HepG2 (cell line): Measurements from ENCODE around the gene PASK. TPM values are rescaled to one million over a fixed set of nuclear protein-coding genes. Genes with fewer than 3 reads are reported as not detected.

Experiments
- ATAC-seq: fragments of 200-7000 bp; cut with Tn5 transposase; 3 replicates; pipeline ENCODE4 v1.9.1; 2020; ENCODE audit warnings: mild to moderate bottlenecking, moderate library complexity
- BruUV-seq: library from RNA; stranded (reverse); fragments of 400-500 nt; replicated peaks from 2 replicates; lab custom pipeline; 2021; lab: Mats Ljungman, UMichigan
- CTCF ChIA-PET: fragments of 300-600 bp; formaldehyde crosslinking; extraction: SDS; loops from one replicate; lab custom pipeline; 2021; ENCODE audit warnings: low total read pairs, inconsistent platforms, low intra/inter-chr PET ratio; lab: Yijun Ruan, JAX
- POLR2A ChIA-PET: fragments of 350-600 bp; sonication (Branson Sonifier 250); formaldehyde crosslinking; loops from one replicate; lab custom pipeline; 2020; ENCODE audit warnings: antibody characterized with exemption, inconsistent platforms; lab: Yijun Ruan, JAX
- DNase-seq: peaks from one replicate; pipeline ENCODE4 v3.0.0-alpha.2; 2015; ENCODE audit warnings: low spot score
- FAIRE-seq: peaks from 3 replicates; lab custom pipeline; 2011; peaks lifted over from hg19 to GRCh38; lab: Jason Lieb, UNC
- H2AFZ ChIP-seq: one replicate; pipeline ENCODE4 v1.6.1; 2011; ENCODE audit warnings: low read length, inconsistent platforms
- H3K27ac ChIP-seq: fragments of 300-600 bp; 3 replicates; pipeline ENCODE4 v1.8.0; 2011; ENCODE audit warnings: mixed run types, mild to moderate bottlenecking, mixed read lengths, low read length, inconsistent platforms; ENCODE audit not compliant: insufficient read depth; ENCODE audit errors: extremely low read length
- H3K27me3 ChIP-seq, 2 experiments: fragments of 200-600 bp in 1 of 2; 2 replicates in 1 of 2; 3 replicates in 1 of 2; pipeline versions ENCODE4 v1.6.0 to v1.8.0; 2011; ENCODE audit warnings: low read length in 2 of 2, mild to moderate bottlenecking in 2 of 2, moderate library complexity in 2 of 2, inconsistent platforms in 1 of 2; ENCODE audit not compliant: insufficient read depth in 2 of 2, control insufficient read depth in 1 of 2
- H3K36me3 ChIP-seq, 2 experiments: fragments of 200-600 bp in 1 of 2; replicated peaks in 1 of 2; 2 replicates in 1 of 2; 3 replicates in 1 of 2; pipeline versions ENCODE4 v1.5.1 to v1.8.0; 2011; ENCODE audit warnings: low read length in 2 of 2, inconsistent platforms in 1 of 2; ENCODE audit not compliant: insufficient read depth in 2 of 2, control insufficient read depth in 1 of 2
- H3K4me1 ChIP-seq: 2 replicates; pipeline ENCODE4 v1.5.1; 2012; ENCODE audit warnings: low read length, inconsistent platforms; ENCODE audit not compliant: insufficient read depth
- H3K4me2 ChIP-seq: 2 replicates; pipeline ENCODE4 v1.6.0; 2011; ENCODE audit warnings: low read depth, low read length, inconsistent platforms
- H3K4me3 ChIP-seq, 3 experiments: fragments of 200-600 bp in 1 of 3; sonication (generic), shearing (Covaris generic) in 1 of 3; replicated peaks in 1 of 3; 2 replicates each; pipeline ENCODE4 v1.5.1; 2011 to 2016; ENCODE audit warnings: low read length in 3 of 3, inconsistent platforms in 2 of 3, low read depth in 2 of 3, mild to moderate bottlenecking in 2 of 3, control low read depth in 1 of 3, mixed read lengths in 1 of 3; ENCODE audit not compliant: insufficient read depth in 1 of 3
- H3K79me2 ChIP-seq: one replicate; pipeline ENCODE4 v1.6.1; 2011; ENCODE audit warnings: low read length, inconsistent platforms; ENCODE audit not compliant: insufficient read depth
- H3K9ac ChIP-seq: 2 replicates; pipeline ENCODE4 v1.6.0; 2011; ENCODE audit warnings: mild to moderate bottlenecking, low read depth, low read length, inconsistent platforms; ENCODE audit not compliant: insufficient read depth
- H3K9me3 ChIP-seq: 2 replicates; pipeline ENCODE4 v1.5.1; 2012; ENCODE audit warnings: mild to moderate bottlenecking, low read length
- H4K20me1 ChIP-seq: 2 replicates; pipeline ENCODE4 v1.6.0; 2011; ENCODE audit warnings: inconsistent platforms, mild to moderate bottlenecking, low read length, moderate library complexity; ENCODE audit not compliant: insufficient read depth
- ARID5B ChIP-seq: IDR thresholded peaks from 2 replicates; pipeline ENCODE4 v1.4.0; 2020; ENCODE audit warnings: mild to moderate bottlenecking, missing genetic modification reagents
- CAMTA2 ChIP-seq: sonication (generic); formaldehyde crosslinking; IDR thresholded peaks from 2 replicates; pipeline ENCODE4 v1.4.0; 2020; ENCODE audit warnings: mild to moderate bottlenecking, missing genetic modification reagents, borderline replicate concordance
- CHCHD3 ChIP-seq: sonication (generic); formaldehyde crosslinking; IDR thresholded peaks from 2 replicates; pipeline ENCODE4 v1.8.0; 2022; ENCODE audit warnings: mild to moderate bottlenecking, missing genetic modification reagents, moderate library complexity
- KLF16 ChIP-seq, 2 experiments: sonication (generic) in 1 of 2; formaldehyde crosslinking in 1 of 2; IDR thresholded peaks; 2 replicates each; pipeline versions ENCODE4 v1.6.1 to v1.8.0; 2016 to 2023; ENCODE audit warnings: missing genetic modification reagents in 2 of 2, missing compliant biosample characterization in 1 of 2
- PCBP1 ChIP-seq: fragments of 200-400 bp; formaldehyde crosslinking; IDR thresholded peaks from 2 replicates; pipeline ENCODE4 v1.6.1; 2017; ENCODE audit warnings: mild to moderate bottlenecking, low read depth, low read length, borderline replicate concordance
- RBM39 ChIP-seq: fragments of 200-400 bp; formaldehyde crosslinking; IDR thresholded peaks from one replicate; pipeline ENCODE4 v1.6.1; 2018; ENCODE audit warnings: antibody characterized with exemption, mild to moderate bottlenecking, low read depth, low read length; ENCODE audit not compliant: poor library complexity, severe bottlenecking
- RFX1 ChIP-seq: fragments of 450-650 bp; IDR thresholded peaks from 2 replicates; pipeline ENCODE4 v1.6.1; 2017
- SIX4 ChIP-seq: sonication (generic); formaldehyde crosslinking; IDR thresholded peaks from 2 replicates; pipeline ENCODE4 v1.4.0; 2020; ENCODE audit warnings: missing genetic modification reagents
- SP140L ChIP-seq: sonication (generic); formaldehyde crosslinking; IDR thresholded peaks from 2 replicates; pipeline ENCODE4 v1.4.0; 2020; ENCODE audit warnings: missing genetic modification reagents, borderline replicate concordance
- ZNF567 ChIP-seq: sonication (generic); formaldehyde crosslinking; IDR thresholded peaks from 2 replicates; pipeline ENCODE4 v1.8.1; 2023; ENCODE audit warnings: mild to moderate bottlenecking, missing genetic modification reagents, borderline replicate concordance
- ZNF644 ChIP-seq: IDR thresholded peaks from 2 replicates; pipeline ENCODE4 v1.6.1; 2016; ENCODE audit warnings: low read depth
- WGBS: methylation state at CpG from one replicate; pipeline ENCODE4 v1.1.6; 2017; ENCODE audit warnings: low lambda C conversion rate; 5-methylcytosine and 5-hydroxymethylcytosine counted together
- in situ Hi-C: cut with HindIII; loops from 2 replicates; pipeline ENCODE4 v1.10.0; 2017; ENCODE audit warnings: low pct_unique_long_range_greater_than_20kb; ENCODE audit not compliant: extremely low pct_ligation_motif_present
- intact Hi-C: fragments of 100-400 bp; cut with micrococcal nuclease; formaldehyde crosslinking; loops from one replicate; pipeline ENCODE4 v1.10.0; 2022; ENCODE audit not compliant: unreplicated experiment
- polyA plus RNA-seq, 8 experiments: library from polyadenylated mRNA; depleted of rRNA in 3 of 8; stranded (reverse) in 7 of 8; unstranded in 1 of 8; fragments of >200 nt; fragmentation: Illumina TruSeq in 4 of 8; extraction: Trizol in 4 of 8; gene quantifications; 2 replicates each; pipeline versions ENCODE4 v1.2.1 to v1.2.3, GENCODE V29; 2011 to 2016; ENCODE audit warnings: low read depth in 4 of 8, missing spikeins in 1 of 8, mixed read lengths in 1 of 8; ENCODE audit not compliant: insufficient read depth in 1 of 8
- total RNA-seq, 5 experiments: library from RNA; depleted of rRNA; stranded (reverse); fragments of >200 nt; fragmentation: Illumina TruSeq; extraction: Trizol; gene quantifications; 2 replicates each; pipeline ENCODE4 v1.2.3, GENCODE V29; 2016; ENCODE audit warnings: low read depth in 1 of 5
- TF ChIP-seq, protein P1 (sequence below): sonication (generic); formaldehyde crosslinking; IDR thresholded peaks from 2 replicates; pipeline ENCODE4 v1.5.1; 2020; ENCODE audit warnings: mild to moderate bottlenecking, missing genetic modification reagents, moderate library complexity
- TF ChIP-seq, protein P2 (sequence below): sonication (generic); formaldehyde crosslinking; conservative IDR thresholded peaks from 2 replicates; pipeline ENCODE4 v1.4.0; 2020; ENCODE audit warnings: missing genetic modification reagents

PASK gene
- total and polyA plus RNA-seq, 2 of the 13 experiments (the other 11 are each of a cell fraction or from before 2014, with no cell fraction given): 6.9 to 17.0 TPM

DNA sequence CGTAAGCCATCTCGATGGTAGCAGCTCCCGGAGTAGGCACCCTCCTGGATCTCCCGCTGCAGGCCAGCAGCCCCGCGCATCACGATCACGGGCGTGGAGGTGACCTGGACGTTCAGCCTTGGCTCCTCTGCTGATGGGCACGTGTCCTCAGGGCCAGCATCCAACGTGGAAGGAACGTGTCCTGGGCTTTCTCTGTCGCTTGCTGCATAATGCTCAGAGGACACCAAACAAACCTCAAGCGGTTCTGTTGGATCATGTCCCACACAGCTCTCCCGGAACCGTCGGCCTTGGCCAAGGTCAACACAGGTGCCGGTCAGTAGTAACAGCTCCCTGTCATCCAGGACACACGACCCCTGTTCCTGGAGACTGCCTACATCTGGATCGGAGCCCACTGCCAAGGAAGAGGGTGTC lies 23.1 kb downstream of the PASK start:
- H3K4me3 ChIP-seq: no peak overlapping the region
- no peak for FAIRE-seq
- POLR2A ChIA-PET: no interaction called here
- no peak overlapping the region for H3K27ac ChIP-seq
- intact Hi-C loops: no loop called here
- H3K9ac ChIP-seq: no peak overlapping the region
- BruUV-seq: no TSS peak
- no peaks in the 10 kb centered on the region for H3K9me3 ChIP-seq
- H3K79me2 ChIP-seq: no peaks in the 10 kb centered on the region
- DNase-seq: no peak
- no peak for TF ChIP-seq PCBP1
- H3K4me2 ChIP-seq: no peak overlapping the region
- H3K4me1 ChIP-seq: no peaks in the 10 kb centered on the region
- whole genome bisulfite sequencing: 94% methylated on average over 18 of the region's 21 CpGs
- no peaks in the 10 kb centered on the region for H3K27me3 ChIP-seq
- no peak for ATAC-seq
- CTCF ChIA-PET: no interaction called here
- in situ Hi-C loops: no loop called here
- H2AFZ ChIP-seq: no peak overlapping the region
- peaks cover 15 to 26% of the 10 kb centered on the region in 2 experiments; a peak in 4 of 5 replicates for H3K36me3 ChIP-seq
- no peaks in the 10 kb centered on the region for H4K20me1 ChIP-seq

DNA sequence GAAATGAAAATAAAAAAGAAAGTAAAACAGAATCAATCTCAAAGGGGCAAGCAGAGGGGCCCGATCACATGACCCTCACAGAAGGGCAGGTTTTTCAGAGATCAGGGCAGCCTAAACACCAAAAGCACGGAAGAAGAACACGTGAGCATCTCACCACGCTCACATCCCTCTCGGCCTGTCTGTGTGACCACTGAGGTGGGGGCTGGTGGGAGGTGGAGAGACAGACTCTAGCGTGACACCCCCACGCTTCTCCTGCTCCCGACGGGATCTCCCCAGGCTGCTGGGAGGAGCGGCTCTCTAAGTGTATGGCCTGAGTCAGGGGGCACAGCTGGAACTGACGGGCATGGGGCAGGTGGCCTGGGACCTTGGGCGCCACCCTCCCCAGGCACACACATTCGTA lies 23.6 kb downstream of the PASK start:
- Histone ChIP-seq H3K27ac (no peak overlapping the region), H3K4me1 (no peaks in the 10 kb centered on the region), H3K9ac (no peak overlapping the region), H2AFZ (no peak overlapping the region), H3K4me2 (no peak overlapping the region), H3K79me2 (no peaks in the 10 kb centered on the region), H3K36me3 (peaks cover 15 to 29% of the 10 kb centered on the region in 2 experiments; a peak in 4 of 5 replicates), H4K20me1 (no peaks in the 10 kb centered on the region), H3K4me3 (no peak overlapping the region), H3K27me3 (no peaks in the 10 kb centered on the region), H3K9me3 (no peaks in the 10 kb centered on the region)
- ChIA-PET POLR2A (no interaction called here), CTCF (no interaction called here)
- in situ Hi-C loops (no loop called here), intact Hi-C loops (no loop called here)
- WGBS: 95% methylated on average over 13 of the region's 13 CpGs
- DNase-seq (no peak), FAIRE-seq (no peak), ATAC-seq (no peak)
- TF ChIP-seq, protein P1, sequence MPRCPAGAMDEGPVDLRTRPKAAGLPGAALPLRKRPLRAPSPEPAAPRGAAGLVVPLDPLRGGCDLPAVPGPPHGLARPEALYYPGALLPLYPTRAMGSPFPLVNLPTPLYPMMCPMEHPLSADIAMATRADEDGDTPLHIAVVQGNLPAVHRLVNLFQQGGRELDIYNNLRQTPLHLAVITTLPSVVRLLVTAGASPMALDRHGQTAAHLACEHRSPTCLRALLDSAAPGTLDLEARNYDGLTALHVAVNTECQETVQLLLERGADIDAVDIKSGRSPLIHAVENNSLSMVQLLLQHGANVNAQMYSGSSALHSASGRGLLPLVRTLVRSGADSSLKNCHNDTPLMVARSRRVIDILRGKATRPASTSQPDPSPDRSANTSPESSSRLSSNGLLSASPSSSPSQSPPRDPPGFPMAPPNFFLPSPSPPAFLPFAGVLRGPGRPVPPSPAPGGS (CRISPR knock-in tag): no peak
- TF ChIP-seq KLF16 (CRISPR knock-in tag; IDR thresholded peaks at IDR 0.05) (no peak), ZNF567 (CRISPR knock-in tag) (no peak), CHCHD3 (CRISPR knock-in tag) (no peak), RBM39 (no peak), CAMTA2 (CRISPR knock-in tag) (no peak), SIX4 (CRISPR knock-in tag) (no peak), ZNF644 (no peak), RFX1 (no peak), ARID5B (CRISPR knock-in tag) (no peak), SP140L (no peak)
- TF ChIP-seq, protein P2, sequence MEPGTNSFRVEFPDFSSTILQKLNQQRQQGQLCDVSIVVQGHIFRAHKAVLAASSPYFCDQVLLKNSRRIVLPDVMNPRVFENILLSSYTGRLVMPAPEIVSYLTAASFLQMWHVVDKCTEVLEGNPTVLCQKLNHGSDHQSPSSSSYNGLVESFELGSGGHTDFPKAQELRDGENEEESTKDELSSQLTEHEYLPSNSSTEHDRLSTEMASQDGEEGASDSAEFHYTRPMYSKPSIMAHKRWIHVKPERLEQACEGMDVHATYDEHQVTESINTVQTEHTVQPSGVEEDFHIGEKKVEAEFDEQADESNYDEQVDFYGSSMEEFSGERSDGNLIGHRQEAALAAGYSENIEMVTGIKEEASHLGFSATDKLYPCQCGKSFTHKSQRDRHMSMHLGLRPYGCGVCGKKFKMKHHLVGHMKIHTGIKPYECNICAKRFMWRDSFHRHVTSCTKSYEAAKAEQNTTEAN (CRISPR knock-in tag): no peak
- no TSS peak for BruUV-seq
